HepG2 (cell line): ENCODE measurements around the gene KAT6B. TPM values are rescaled to one million over a fixed set of nuclear protein-coding genes. Genes with fewer than 3 reads are reported as not detected.

Experiments used
- ATAC-seq: fragments of 200-7000 bp; cut with Tn5 transposase; 3 replicates; pipeline ENCODE4 v1.9.1; 2020; ENCODE audit warnings: mild to moderate bottlenecking, moderate library complexity
- BruUV-seq: library from RNA; stranded (reverse); fragments of 400-500 nt; replicated peaks from 2 replicates; lab custom pipeline; 2021; lab: Mats Ljungman, UMichigan
- CTCF ChIA-PET: fragments of 300-600 bp; formaldehyde crosslinking; extraction: SDS; loops from one replicate; lab custom pipeline; 2021; ENCODE audit warnings: low total read pairs, inconsistent platforms, low intra/inter-chr PET ratio; lab: Yijun Ruan, JAX
- POLR2A ChIA-PET: fragments of 350-600 bp; sonication (Branson Sonifier 250); formaldehyde crosslinking; loops from one replicate; lab custom pipeline; 2020; ENCODE audit warnings: antibody characterized with exemption, inconsistent platforms; lab: Yijun Ruan, JAX
- DNase-seq: peaks from one replicate; pipeline ENCODE4 v3.0.0-alpha.2; 2015; ENCODE audit warnings: low spot score
- FAIRE-seq: peaks from 3 replicates; lab custom pipeline; 2011; peaks lifted over from hg19 to GRCh38; lab: Jason Lieb, UNC
- H2AFZ ChIP-seq: one replicate; pipeline ENCODE4 v1.6.1; 2011; ENCODE audit warnings: low read length, inconsistent platforms
- H3K27ac ChIP-seq: fragments of 300-600 bp; 3 replicates; pipeline ENCODE4 v1.8.0; 2011; ENCODE audit warnings: mixed run types, mild to moderate bottlenecking, mixed read lengths, low read length, inconsistent platforms; ENCODE audit not compliant: insufficient read depth; ENCODE audit errors: extremely low read length
- H3K27me3 ChIP-seq, 2 experiments: fragments of 200-600 bp in 1 of 2; 2 replicates in 1 of 2; 3 replicates in 1 of 2; pipeline versions ENCODE4 v1.6.0 to v1.8.0; 2011; ENCODE audit warnings: low read length in 2 of 2, mild to moderate bottlenecking in 2 of 2, moderate library complexity in 2 of 2, inconsistent platforms in 1 of 2; ENCODE audit not compliant: insufficient read depth in 2 of 2, control insufficient read depth in 1 of 2
- H3K36me3 ChIP-seq, 2 experiments: fragments of 200-600 bp in 1 of 2; replicated peaks in 1 of 2; 2 replicates in 1 of 2; 3 replicates in 1 of 2; pipeline versions ENCODE4 v1.5.1 to v1.8.0; 2011; ENCODE audit warnings: low read length in 2 of 2, inconsistent platforms in 1 of 2; ENCODE audit not compliant: insufficient read depth in 2 of 2, control insufficient read depth in 1 of 2
- H3K4me1 ChIP-seq: 2 replicates; pipeline ENCODE4 v1.5.1; 2012; ENCODE audit warnings: low read length, inconsistent platforms; ENCODE audit not compliant: insufficient read depth
- H3K4me2 ChIP-seq: 2 replicates; pipeline ENCODE4 v1.6.0; 2011; ENCODE audit warnings: low read depth, low read length, inconsistent platforms
- H3K4me3 ChIP-seq, 3 experiments: fragments of 200-600 bp in 1 of 3; sonication (generic), shearing (Covaris generic) in 1 of 3; replicated peaks in 1 of 3; 2 replicates each; pipeline ENCODE4 v1.5.1; 2011 to 2016; ENCODE audit warnings: low read length in 3 of 3, inconsistent platforms in 2 of 3, low read depth in 2 of 3, mild to moderate bottlenecking in 2 of 3, control low read depth in 1 of 3, mixed read lengths in 1 of 3; ENCODE audit not compliant: insufficient read depth in 1 of 3
- H3K79me2 ChIP-seq: one replicate; pipeline ENCODE4 v1.6.1; 2011; ENCODE audit warnings: low read length, inconsistent platforms; ENCODE audit not compliant: insufficient read depth
- H3K9ac ChIP-seq: 2 replicates; pipeline ENCODE4 v1.6.0; 2011; ENCODE audit warnings: mild to moderate bottlenecking, low read depth, low read length, inconsistent platforms; ENCODE audit not compliant: insufficient read depth
- H3K9me3 ChIP-seq: 2 replicates; pipeline ENCODE4 v1.5.1; 2012; ENCODE audit warnings: mild to moderate bottlenecking, low read length
- H4K20me1 ChIP-seq: 2 replicates; pipeline ENCODE4 v1.6.0; 2011; ENCODE audit warnings: inconsistent platforms, mild to moderate bottlenecking, low read length, moderate library complexity; ENCODE audit not compliant: insufficient read depth
- DMTF1 ChIP-seq: sonication (generic); formaldehyde crosslinking; IDR thresholded peaks from 2 replicates; pipeline ENCODE4 v1.4.0; 2020; ENCODE audit warnings: mild to moderate bottlenecking, missing genetic modification reagents
- EED ChIP-seq: sonication (generic); formaldehyde crosslinking; IDR thresholded peaks from 2 replicates; pipeline ENCODE4 v1.5.0; 2020; ENCODE audit warnings: mild to moderate bottlenecking, missing genetic modification reagents
- HNRNPL ChIP-seq: fragments of 200-400 bp; formaldehyde crosslinking; IDR thresholded peaks from 2 replicates; pipeline ENCODE4 v1.6.1; 2017; ENCODE audit warnings: mild to moderate bottlenecking, low read depth, low read length
- MIXL1 ChIP-seq: IDR thresholded peaks from 2 replicates; pipeline ENCODE4 v1.6.1; 2016
- RCOR2 ChIP-seq: IDR thresholded peaks from 2 replicates; pipeline ENCODE4 v1.6.1; 2016; ENCODE audit warnings: missing biosample characterization, missing genetic modification reagents
- ZFP1 ChIP-seq: IDR thresholded peaks from 2 replicates; pipeline ENCODE4 v1.6.1; 2016
- ZNF331 ChIP-seq: sonication (generic); formaldehyde crosslinking; IDR thresholded peaks from 2 replicates; pipeline ENCODE4 v1.4.0; 2020; ENCODE audit warnings: missing genetic modification reagents
- WGBS: methylation state at CpG from one replicate; pipeline ENCODE4 v1.1.6; 2017; ENCODE audit warnings: low lambda C conversion rate; 5-methylcytosine and 5-hydroxymethylcytosine counted together
- in situ Hi-C: cut with HindIII; loops from 2 replicates; pipeline ENCODE4 v1.10.0; 2017; ENCODE audit warnings: low pct_unique_long_range_greater_than_20kb; ENCODE audit not compliant: extremely low pct_ligation_motif_present
- intact Hi-C: fragments of 100-400 bp; cut with micrococcal nuclease; formaldehyde crosslinking; loops from one replicate; pipeline ENCODE4 v1.10.0; 2022; ENCODE audit not compliant: unreplicated experiment
- polyA plus RNA-seq, 8 experiments: library from polyadenylated mRNA; depleted of rRNA in 3 of 8; stranded (reverse) in 7 of 8; unstranded in 1 of 8; fragments of >200 nt; fragmentation: Illumina TruSeq in 4 of 8; extraction: Trizol in 4 of 8; gene quantifications; 2 replicates each; pipeline versions ENCODE4 v1.2.1 to v1.2.3, GENCODE V29; 2011 to 2016; ENCODE audit warnings: low read depth in 4 of 8, missing spikeins in 1 of 8, mixed read lengths in 1 of 8; ENCODE audit not compliant: insufficient read depth in 1 of 8
- total RNA-seq, 5 experiments: library from RNA; depleted of rRNA; stranded (reverse); fragments of >200 nt; fragmentation: Illumina TruSeq; extraction: Trizol; gene quantifications; 2 replicates each; pipeline ENCODE4 v1.2.3, GENCODE V29; 2016; ENCODE audit warnings: low read depth in 1 of 5

KAT6B gene
- total and polyA plus RNA-seq, 2 of the 13 experiments (the other 11 are each of a cell fraction or from before 2014, with no cell fraction given), result 3.0 to 9.5 TPM

- no peak for TF ChIP-seq DMTF1 (CRISPR knock-in tag)
- no peak for TF ChIP-seq HNRNPL
- no peak for TF ChIP-seq ZFP1
- TF ChIP-seq RCOR2 (CRISPR knock-in tag), result no peak
Observed at GRCh38 chr10:74863551-74863950, 37.2 kb downstream of the KAT6B start (continued).

GRCh38 chr10:74867351-74867750, 41.0 kb downstream of the KAT6B start:
- DNase-seq, result no peak
- no peak overlapping the region for H3K27ac ChIP-seq
- BruUV-seq, result no TSS peak
- peaks cover 8% of the 10 kb centered on the region for H3K4me1 ChIP-seq
- intact Hi-C loops, result no loop called here
- in situ Hi-C loops, result no loop called here
- ChIA-PET CTCF (no interaction called here), POLR2A (no interaction called here)
- FAIRE-seq, result no peak
- ATAC-seq, result no peak
- WGBS, result 98% methylated on average over 3 of the region's 3 CpGs
- no peaks in the 10 kb centered on the region for H3K79me2 ChIP-seq
- TF ChIP-seq ZNF331 (CRISPR knock-in tag) (no peak), MIXL1 (CRISPR knock-in tag) (no peak), EED (CRISPR knock-in tag) (no peak)
- no peaks in the 10 kb centered on the region for H3K27me3 ChIP-seq
- no peaks in the 10 kb centered on the region for H3K9me3 ChIP-seq
- H3K9ac ChIP-seq, result no peak overlapping the region
- no peaks in the 10 kb centered on the region for H4K20me1 ChIP-seq
- H3K36me3 ChIP-seq, result peaks cover 0 to 2% of the 10 kb centered on the region in 2 experiments; a peak in 3 of 5 replicates
- H2AFZ ChIP-seq, result no peak overlapping the region
- H3K4me3 ChIP-seq, result no peak overlapping the region
- no peak overlapping the region for H3K4me2 ChIP-seq
